OCI-LY1 (cell line): Measurements from ENCODE around the gene MRPL42.

Source experiments
- H2AFZ ChIP-seq: fragments of 200-600 bp; sonication (generic), shearing (Covaris generic); 2 replicates; pipeline ENCODE4 v1.6.0; 2014; ENCODE audit warnings: antibody characterized with exemption, mild to moderate bottlenecking, low read length
- H3F3A ChIP-seq: fragments of 200-600 bp; sonication (generic), shearing (Covaris generic); 2 replicates; pipeline ENCODE4 v1.6.0; 2014; ENCODE audit warnings: mild to moderate bottlenecking, antibody characterized with exemption, low read length, moderate library complexity; ENCODE audit not compliant: insufficient read depth
- H3K27ac ChIP-seq: fragments of 200-600 bp; sonication (generic); 2 replicates; pipeline ENCODE4 v1.5.1; 2014; ENCODE audit warnings: low read length, mixed run types, mild to moderate bottlenecking, low read depth; ENCODE audit not compliant: poor library complexity, severe bottlenecking
- H3K27me3 ChIP-seq: fragments of 200-600 bp; sonication (generic); 2 replicates; pipeline ENCODE4 v1.6.0; 2014; ENCODE audit warnings: antibody characterized with exemption, mild to moderate bottlenecking, low read length, moderate library complexity; ENCODE audit not compliant: insufficient read depth
- H3K36me3 ChIP-seq: fragments of 200-600 bp; sonication (generic); 2 replicates; pipeline ENCODE4 v1.6.1; 2014; ENCODE audit warnings: mild to moderate bottlenecking, antibody characterized with exemption, low read length, moderate library complexity, mixed read lengths; ENCODE audit not compliant: insufficient read depth
- H3K4me1 ChIP-seq: fragments of 200-600 bp; sonication (generic); 2 replicates; pipeline ENCODE4 v1.5.1; 2014; ENCODE audit warnings: mild to moderate bottlenecking, low read length, moderate library complexity; ENCODE audit not compliant: insufficient read depth, severe bottlenecking
- H3K4me2 ChIP-seq: fragments of 200-600 bp; sonication (generic), shearing (Covaris generic); 2 replicates; pipeline ENCODE4 v1.6.1; 2014; ENCODE audit warnings: low read length
- H3K4me3 ChIP-seq: fragments of 200-600 bp; sonication (generic); 2 replicates; pipeline ENCODE4 v1.5.1; 2014; ENCODE audit warnings: low read length, low read depth, mild to moderate bottlenecking, mixed read lengths; ENCODE audit not compliant: poor library complexity, severe bottlenecking
- H3K79me2 ChIP-seq: fragments of 200-600 bp; shearing (Covaris generic); 2 replicates; pipeline ENCODE4 v1.6.1; 2016; ENCODE audit warnings: mixed run types, low read length, mixed read lengths; ENCODE audit not compliant: insufficient read depth
- H3K9ac ChIP-seq: fragments of 200-600 bp; sonication (generic), shearing (Covaris generic); 2 replicates; pipeline ENCODE4 v1.6.1; 2014; ENCODE audit warnings: mild to moderate bottlenecking, low read length, mixed read lengths
- H3K9me2 ChIP-seq: fragments of 200-600 bp; sonication (generic), shearing (Covaris generic); 2 replicates; pipeline ENCODE4 v1.6.1; 2014; ENCODE audit warnings: low read depth, mild to moderate bottlenecking, low read length, mixed read lengths
- H3K9me3 ChIP-seq: fragments of 200-600 bp; shearing (Covaris generic); 2 replicates; pipeline ENCODE4 v1.6.1; 2014; ENCODE audit warnings: low read length, mixed read lengths
- H4K20me1 ChIP-seq: fragments of 200-600 bp; sonication (generic), shearing (Covaris generic); 2 replicates; pipeline ENCODE4 v1.6.0; 2016; ENCODE audit warnings: mild to moderate bottlenecking, low read length; ENCODE audit not compliant: insufficient read depth
- EZH2 ChIP-seq: fragments of 200-600 bp; sonication (generic), shearing (Covaris generic); IDR thresholded peaks from 2 replicates; pipeline ENCODE4 v1.8.0; 2017; ENCODE audit warnings: borderline replicate concordance, mixed run types, mild to moderate bottlenecking, antibody characterized with exemption, low read length, moderate library complexity, mixed read lengths
- TF ChIP-seq, protein P1 (sequence below): fragments of 200-600 bp; sonication (generic), shearing (Covaris generic); IDR thresholded peaks from 2 replicates; pipeline ENCODE4 v1.5.1; 2017; ENCODE audit warnings: mild to moderate bottlenecking, antibody characterized with exemption, low read length, moderate library complexity, mixed read lengths

MRPL42 gene

DNA sequence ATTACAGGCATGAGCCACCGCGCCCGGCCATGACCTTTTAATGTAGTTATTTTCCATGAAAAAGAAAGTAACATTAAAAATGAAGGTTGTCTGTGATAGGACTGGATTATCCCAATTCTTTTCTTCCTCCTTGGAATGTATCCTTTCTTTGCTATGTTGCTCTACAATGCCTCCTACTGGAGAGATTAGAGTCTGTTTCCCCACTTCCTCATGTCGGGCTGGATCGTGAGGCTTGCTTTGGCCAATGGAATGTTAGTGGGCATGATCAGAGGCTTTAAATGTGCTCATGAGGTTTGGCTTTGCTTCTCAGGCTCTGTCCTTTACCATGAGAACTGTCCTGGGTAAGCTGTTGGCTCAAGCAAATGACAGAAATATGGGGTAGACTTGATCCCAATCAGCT, 70.5 kb downstream of the MRPL42 start:
- TF ChIP-seq, protein P1, sequence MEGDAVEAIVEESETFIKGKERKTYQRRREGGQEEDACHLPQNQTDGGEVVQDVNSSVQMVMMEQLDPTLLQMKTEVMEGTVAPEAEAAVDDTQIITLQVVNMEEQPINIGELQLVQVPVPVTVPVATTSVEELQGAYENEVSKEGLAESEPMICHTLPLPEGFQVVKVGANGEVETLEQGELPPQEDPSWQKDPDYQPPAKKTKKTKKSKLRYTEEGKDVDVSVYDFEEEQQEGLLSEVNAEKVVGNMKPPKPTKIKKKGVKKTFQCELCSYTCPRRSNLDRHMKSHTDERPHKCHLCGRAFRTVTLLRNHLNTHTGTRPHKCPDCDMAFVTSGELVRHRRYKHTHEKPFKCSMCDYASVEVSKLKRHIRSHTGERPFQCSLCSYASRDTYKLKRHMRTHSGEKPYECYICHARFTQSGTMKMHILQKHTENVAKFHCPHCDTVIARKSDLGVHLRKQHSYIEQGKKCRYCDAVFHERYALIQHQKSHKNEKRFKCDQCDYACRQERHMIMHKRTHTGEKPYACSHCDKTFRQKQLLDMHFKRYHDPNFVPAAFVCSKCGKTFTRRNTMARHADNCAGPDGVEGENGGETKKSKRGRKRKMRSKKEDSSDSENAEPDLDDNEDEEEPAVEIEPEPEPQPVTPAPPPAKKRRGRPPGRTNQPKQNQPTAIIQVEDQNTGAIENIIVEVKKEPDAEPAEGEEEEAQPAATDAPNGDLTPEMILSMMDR = peak; percentile 20; the same call in 1 of the 2 replicates
- no peak for TF ChIP-seq EZH2
- Histone ChIP-seq H3K79me2 (no peaks in the 10 kb centered on the region), H3K4me2 (no peak overlapping the region), H3K27ac (no peak overlapping the region), H4K20me1 (no peaks in the 10 kb centered on the region), H3K9me3 (no peaks in the 10 kb centered on the region), H3K36me3 (no peaks in the 10 kb centered on the region), H3K9ac (no peak overlapping the region), H3K4me1 (no peaks in the 10 kb centered on the region), H2AFZ (no peak overlapping the region), H3K27me3 (no peaks in the 10 kb centered on the region), H3K4me3 (no peak overlapping the region), H3K9me2 (no peaks in the 10 kb centered on the region), H3F3A (no peaks in the 10 kb centered on the region)

DNA sequence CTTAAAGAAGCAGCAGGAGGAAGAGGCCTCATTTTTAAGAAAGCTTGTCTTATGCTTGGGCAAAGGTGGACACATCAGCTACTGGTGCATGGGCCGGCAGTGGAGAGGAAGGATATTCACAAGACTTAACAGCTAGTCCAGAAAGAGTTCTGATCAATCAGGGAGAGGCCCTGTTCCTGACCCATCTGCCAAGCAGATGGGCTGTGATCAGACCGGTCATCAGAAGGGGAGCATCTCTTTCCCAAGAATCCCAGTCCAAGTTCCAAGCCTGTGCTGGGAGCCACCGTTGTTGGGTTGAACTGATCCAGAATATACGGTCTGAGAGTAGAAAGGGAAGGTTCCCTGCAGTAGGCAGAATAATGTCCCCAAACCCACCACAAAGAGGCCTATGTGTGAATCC, 72.5 kb downstream of the MRPL42 start:
- no peaks in the 10 kb centered on the region for H4K20me1 ChIP-seq
- no peaks in the 10 kb centered on the region for H3K9me3 ChIP-seq
- no peak overlapping the region for H3K9ac ChIP-seq
- no peaks in the 10 kb centered on the region for H3K9me2 ChIP-seq
- no peaks in the 10 kb centered on the region for H3F3A ChIP-seq
- no peak for TF ChIP-seq EZH2
- TF ChIP-seq, protein P1 = no peak
- H3K4me1 ChIP-seq = no peaks in the 10 kb centered on the region
- no peaks in the 10 kb centered on the region for H3K36me3 ChIP-seq
- H2AFZ ChIP-seq = no peak overlapping the region
- no peaks in the 10 kb centered on the region for H3K27me3 ChIP-seq
- no peak overlapping the region for H3K27ac ChIP-seq
- H3K4me2 ChIP-seq = no peak overlapping the region
- H3K79me2 ChIP-seq = no peaks in the 10 kb centered on the region
- no peak overlapping the region for H3K4me3 ChIP-seq

DNA sequence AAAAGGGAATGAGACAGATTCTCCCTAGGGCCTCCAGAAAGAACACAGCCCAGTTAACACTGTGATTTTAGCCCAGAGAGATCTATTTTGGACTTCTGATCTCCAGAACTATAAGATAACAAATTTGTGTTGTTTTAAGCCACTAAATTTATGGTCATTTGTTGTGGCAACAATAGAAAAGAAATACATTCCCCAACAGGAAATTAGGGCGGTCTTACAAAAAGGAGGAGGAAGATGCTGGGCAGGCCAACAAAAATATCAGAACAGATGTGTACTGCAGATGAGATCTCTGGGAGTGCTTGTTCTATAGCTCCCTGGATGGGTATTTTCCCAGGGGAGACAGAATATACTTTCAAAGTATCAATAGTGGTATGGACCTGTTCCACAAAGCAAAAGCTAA, 73.2 kb downstream of the MRPL42 start:
- Histone ChIP-seq H3K36me3 (no peaks in the 10 kb centered on the region), H3K27me3 (no peaks in the 10 kb centered on the region), H3K79me2 (no peaks in the 10 kb centered on the region), H2AFZ (no peak overlapping the region), H3K4me3 (no peak overlapping the region), H3F3A (no peaks in the 10 kb centered on the region), H3K9me3 (no peaks in the 10 kb centered on the region), H3K9me2 (no peaks in the 10 kb centered on the region), H3K9ac (no peak overlapping the region), H3K27ac (no peak overlapping the region), H3K4me1 (no peaks in the 10 kb centered on the region), H3K4me2 (no peak overlapping the region), H4K20me1 (no peaks in the 10 kb centered on the region)
- TF ChIP-seq, protein P1 = no peak
- TF ChIP-seq EZH2 = no peak
